Measurements from ENCODE around the gene NCR3LG1.

NCR3LG1 gene

DNA sequence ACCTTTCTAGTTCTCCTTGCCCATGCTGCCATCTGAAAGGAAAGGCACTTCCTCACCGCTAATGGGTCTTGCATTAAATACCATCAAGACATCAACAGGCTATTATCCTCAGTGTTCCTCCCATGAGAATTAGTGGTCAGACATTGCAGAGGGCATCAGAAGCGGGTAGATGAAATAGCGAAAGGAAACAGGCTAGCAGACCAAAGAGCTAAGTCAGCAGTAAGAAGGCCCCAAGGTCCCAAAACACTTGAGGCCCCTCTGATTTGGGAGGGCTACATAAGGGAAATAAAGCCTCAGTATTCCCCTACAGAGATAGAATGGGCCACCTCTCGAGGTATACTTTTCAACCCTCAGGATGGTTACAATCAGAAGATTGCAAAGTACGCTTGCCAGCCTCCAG lies 23.9 kb downstream of the NCR3LG1 start:
- DNase-seq = no peak

GRCh38 chr11:17376493-17376892 lies 24.9 kb downstream of the NCR3LG1 start:
- DNase-seq = no peak

GRCh38 chr11:17378655-17379054 lies 27.1 kb downstream of the NCR3LG1 start:
- DNase-seq = no peak

DNA sequence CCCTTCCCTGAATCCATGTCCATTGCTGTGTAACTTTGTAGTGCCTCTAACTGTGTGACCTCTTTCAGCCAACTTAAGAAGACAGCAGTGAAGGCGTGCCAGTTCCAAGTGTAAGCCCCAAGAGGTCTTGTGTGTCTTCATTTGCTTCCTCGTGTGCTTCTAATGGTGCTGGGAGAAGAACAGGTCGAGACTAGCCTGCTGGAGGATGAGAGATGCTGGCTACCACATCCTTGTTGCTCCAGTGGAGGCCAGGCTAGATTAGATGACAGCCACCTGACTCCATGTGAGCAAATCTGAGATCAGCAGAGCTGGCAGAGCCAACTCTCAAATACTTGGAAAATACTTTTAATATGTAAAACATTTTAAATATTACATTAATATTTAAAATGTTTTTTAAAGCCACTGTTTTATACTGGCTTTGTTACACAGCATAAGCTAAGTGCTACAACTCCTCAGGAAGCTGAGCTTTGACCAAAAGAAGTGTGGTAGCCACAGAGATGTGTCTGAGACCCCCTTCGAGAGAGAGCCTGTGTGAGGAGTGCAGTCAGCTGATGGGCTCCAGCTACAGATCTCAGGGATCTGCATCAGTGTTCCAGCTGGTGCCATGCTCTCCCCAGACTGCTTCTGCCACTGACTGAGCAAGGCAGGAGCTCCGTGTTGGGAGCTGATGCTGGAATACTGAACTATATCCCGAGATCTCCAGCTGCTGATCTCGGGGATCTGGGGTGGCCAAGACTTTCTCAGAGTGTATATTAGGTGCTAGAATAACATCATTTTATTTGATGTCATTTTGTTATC lies 28.0 kb downstream of the NCR3LG1 start:
- no peak for DNase-seq

GRCh38 chr11:17381156-17381555 lies 29.6 kb downstream of the NCR3LG1 start:
- no peak for DNase-seq

DNA sequence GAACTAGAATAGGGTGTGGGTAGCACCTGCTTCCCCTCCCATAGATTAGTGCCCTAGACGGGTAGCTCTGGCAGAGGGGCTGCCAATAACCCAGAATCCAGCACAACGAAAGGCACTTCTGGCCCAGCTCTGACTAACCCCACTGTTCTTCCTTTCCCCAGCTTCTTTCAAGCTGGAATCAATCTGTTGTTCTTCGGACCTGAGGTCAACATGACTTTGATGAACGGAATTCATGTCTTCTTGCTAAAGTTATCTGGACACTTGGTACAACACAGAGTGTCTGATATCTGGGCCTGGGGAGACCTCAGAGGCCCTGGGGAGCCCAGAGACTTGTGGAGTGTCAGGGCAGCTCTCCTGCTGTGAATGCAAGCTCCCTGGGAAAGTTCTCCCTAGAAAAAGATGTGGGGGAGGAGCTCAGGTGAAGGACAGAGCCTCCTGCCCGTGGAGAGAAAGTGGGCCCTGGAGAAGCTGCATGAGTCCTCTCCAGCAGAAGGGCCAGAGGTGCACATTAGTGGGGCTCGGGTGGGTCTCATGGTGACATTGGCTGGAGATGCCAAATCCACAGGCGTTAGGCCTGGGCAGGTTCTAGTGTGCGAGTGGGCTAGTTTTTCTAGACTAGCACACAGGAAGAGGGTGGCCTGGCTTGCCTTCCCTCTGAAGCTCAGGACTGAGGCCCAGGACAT lies 30.6 kb downstream of the NCR3LG1 start:
- DNase-seq = no peak

- DNase-seq = no peak
Measured at GRCh38 chr11:17383461-17383860, 31.9 kb downstream of the NCR3LG1 start.

DNA sequence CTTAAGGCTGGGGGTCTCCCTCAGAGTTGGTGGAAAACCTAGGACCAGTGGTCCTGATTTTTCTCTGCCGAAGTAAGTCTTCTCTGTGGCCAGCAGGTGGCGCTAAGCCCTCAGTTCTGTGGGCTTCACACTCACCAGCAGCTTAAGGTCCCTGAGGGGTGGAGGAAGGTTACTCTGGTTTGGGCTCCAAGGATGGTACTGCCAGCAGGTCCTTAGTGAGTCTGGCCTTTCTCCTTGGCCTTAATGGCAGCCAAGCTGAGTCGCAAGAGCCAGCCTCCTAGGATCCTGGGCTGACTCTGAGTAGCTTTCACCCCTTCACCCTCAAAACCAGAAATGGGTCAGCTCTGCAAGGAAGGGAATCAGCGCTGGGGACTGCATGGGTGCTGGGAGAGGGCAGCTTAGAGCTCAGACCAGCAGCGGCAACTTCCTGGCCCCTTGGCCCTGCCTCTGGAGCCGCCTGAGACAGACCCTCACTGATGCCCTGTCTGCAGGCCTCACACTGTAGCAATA lies 32.5 kb downstream of the NCR3LG1 start:
- DNase-seq = peak; percentile 29 to 73 (median 66)

- DNase-seq = no peak
Measured at GRCh38 chr11:17385492-17385891, 33.9 kb downstream of the NCR3LG1 start.

GRCh38 chr11:17385926-17386325 lies 34.3 kb downstream of the NCR3LG1 start:
- no peak for DNase-seq

DNA sequence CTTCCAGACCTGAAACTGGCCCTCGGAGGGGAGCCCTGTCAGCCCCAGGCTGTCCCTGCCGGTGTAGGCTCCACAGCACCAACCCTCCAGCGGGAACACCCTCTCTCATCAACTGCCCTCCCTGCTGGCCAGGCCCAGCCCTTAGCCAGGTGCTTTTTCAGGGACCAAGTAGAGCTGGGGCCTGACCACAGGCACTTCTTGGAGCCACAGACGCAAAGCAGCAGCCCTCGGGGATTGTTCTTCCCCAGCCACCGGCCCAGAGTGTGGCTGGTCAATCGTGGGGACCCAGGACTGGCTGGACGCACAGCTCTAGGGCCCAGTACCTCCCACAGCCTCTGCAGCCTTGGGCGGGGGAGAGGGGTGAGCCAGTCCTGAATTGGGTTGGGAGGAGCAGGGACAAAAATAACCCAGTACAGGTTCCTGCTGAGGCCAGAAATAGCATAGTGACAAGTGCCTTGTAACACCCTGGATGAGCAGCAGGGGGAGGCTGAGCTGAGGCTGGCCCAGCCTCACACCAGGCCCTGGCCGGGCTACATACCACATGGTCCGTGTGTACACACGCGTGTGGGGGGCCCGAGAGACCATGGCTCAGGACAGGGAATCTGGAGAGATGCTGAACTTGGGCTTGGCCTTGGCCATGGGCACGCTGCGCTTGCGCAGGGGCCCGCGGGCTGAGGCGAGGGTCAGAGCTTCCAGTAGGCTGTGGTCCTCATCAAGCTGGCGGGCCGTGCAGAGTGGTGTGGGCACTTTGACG lies 34.9 kb downstream of the NCR3LG1 start:
- DNase-seq = peak in 1 of 4 experiments; percentile 13

DNA sequence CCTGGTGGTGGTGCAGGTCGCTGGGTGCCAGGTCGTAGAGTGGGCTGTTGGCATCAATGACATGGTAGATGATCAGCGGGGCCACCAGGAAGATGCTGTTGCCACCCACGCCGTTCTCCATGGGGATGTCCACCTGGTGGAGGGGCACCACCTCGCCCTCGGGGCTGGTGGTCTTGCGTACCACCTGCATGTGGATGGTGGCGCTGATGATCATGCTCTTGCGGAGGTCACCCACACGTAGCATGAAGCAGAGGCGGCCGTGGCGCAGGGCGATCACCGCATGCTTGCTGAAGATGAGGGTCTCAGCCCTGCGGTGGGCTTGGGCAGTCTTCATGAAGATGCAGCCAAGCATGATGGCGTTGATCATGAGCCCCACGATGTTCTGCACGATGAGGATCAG lies 35.7 kb downstream of the NCR3LG1 start:
- no peak for DNase-seq

DNA sequence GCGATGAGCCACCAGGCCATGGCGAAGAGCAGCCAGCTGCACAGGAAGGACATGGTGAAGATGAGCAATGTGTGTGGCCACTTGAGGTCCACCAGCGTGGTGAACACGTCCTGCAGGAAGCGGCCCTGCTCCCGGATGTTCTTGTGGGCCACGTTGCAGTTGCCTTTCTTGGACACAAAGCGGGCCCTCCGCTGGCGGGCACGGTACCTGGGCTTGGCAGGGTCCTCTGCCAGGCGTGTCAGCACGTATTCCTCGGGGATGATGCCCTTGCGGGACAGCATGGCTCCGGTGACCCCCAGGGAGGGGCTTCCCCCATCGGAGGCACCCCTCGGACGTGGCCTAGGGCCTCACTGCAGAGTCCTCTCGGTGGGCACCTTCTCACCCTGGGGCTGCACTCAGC lies 36.2 kb downstream of the NCR3LG1 start:
- no peak for DNase-seq

DNA sequence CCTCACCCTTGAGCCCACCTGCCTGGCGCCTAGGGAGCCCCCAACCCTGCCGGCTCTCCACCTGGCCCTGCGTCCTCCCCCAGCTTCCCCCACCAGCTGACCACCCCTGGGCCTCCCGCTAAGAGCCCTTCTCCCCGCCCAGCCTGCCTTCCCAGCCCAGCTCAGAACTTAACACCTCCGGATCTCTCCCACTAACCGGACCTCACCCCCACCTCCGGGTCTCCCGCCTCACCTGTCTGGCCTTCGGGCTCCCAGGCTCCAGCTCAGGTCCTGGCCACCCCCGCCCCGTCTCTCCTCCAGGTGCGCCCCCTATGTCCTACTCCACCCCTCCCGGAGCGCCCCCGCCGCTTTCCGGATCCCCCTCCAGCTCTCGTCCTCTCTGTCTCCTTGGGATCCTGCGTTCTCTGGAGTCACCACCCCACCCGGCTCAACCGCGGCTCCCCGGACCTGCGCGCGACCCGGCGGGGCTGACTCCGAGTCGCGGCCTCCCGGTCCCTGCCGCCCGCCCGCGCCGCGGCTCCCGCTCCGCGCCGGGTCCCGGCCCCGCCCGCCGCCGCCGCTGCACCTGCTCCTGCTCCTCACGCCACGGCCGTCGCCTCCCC lies 37.1 kb downstream of the NCR3LG1 start, which contains the start of gene KCNJ11:
TSS of gene KCNJ11 (minus strand) at position 51 of the 602 bp plus-strand sequence. CDS start 568 bp downstream, outside the sequence.
- no peak for DNase-seq

- DNase-seq = peak; percentile 56 to 80 (median 70)
Measured at GRCh38 chr11:17389211-17389956, 37.8 kb downstream of the NCR3LG1 start.

GRCh38 chr11:17389957-17390649 lies 38.5 kb downstream of the NCR3LG1 start:
- no peak for DNase-seq

DNA sequence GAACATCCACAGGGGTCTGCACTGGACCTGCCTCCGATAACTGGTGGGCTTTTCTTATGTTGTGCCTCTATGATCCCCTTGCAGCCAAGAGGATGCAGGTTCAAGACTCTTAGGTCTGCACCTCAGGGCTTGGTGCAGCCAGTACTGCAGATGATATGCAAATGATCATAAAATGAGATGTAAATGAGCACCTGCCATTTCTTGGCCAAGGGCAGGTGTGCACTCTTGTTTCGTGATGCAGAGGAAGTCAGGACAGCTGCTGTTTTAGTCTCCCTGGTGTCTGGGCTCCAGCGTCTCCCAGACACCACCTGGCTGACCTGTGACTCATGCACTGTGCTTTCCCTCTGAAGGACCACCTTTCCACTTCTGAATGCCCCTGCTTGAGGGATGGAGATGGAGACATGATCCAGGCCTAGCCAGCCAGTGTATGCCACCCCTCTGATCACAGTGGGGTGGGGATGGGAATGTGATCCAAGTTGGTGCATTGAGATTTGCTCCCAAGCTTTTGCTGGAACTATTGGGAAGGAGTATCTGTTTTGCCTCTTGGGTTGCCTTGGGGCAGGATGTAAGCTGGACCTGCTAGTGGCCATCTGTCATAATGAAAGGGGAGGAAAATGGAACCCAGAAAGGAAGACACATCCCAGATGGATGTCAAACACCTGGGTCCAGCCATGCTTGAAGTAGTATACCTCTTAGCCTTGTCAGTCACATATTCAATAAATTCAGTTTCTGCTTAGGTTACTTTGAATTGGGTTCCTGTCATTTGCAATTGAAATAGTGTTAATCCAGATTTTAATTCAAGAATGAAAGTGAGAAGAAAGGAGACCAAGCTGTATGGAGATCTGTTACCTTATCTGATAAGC lies 40.1 kb downstream of the NCR3LG1 start:
- no peak for DNase-seq

DNA sequence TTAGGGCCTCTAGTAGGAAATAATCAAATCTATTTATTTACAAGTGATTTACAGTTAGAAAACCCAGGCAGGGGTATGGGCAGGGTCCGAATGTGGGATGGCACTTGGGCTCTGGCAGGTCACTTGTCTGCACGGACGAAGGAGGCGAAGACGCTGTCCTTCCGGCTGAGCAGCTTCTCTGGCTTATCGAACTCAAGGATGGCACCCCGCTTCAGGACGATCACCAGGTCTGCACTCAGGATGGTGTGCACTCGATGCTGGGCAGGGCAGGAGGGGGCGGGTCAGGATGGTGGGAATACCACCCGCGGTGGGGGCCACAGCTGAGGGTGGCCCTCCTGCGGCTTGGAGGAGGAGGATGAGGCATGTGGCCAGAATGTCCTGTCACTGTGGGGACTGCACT lies 41.3 kb downstream of the NCR3LG1 start:
- no peak for DNase-seq

- DNase-seq = no peak
Measured at GRCh38 chr11:17393472-17393871, 41.9 kb downstream of the NCR3LG1 start.

GRCh38 chr11:17394743-17395390 lies 43.3 kb downstream of the NCR3LG1 start:
- DNase-seq = no peak
